Cardiac fibroblast (primary cell): Measurements from ENCODE around the gene CTIF.
A peak's percentile ranks its signal among the peaks of the same experiment; 100 is the strongest.

Source experiments
- DNase-seq, 2 donors: peaks; one replicate each; pipeline versions ENCODE4 v3.0.0 to v3.0.0-alpha.2; 2010; ENCODE audit warnings: low read depth in 2 of 2
- H3K4me3 ChIP-seq, 2 donors: replicated peaks in 1 of 2; 1 replicate in 1 of 2; 2 replicates in 1 of 2; pipeline ENCODE4 v1.5.1; 2011; ENCODE audit warnings: low read depth in 2 of 2, low read length in 2 of 2, mild to moderate bottlenecking in 2 of 2, moderate library complexity in 1 of 2
- CTCF ChIP-seq: IDR thresholded peaks from one replicate; pipeline ENCODE4 v1.5.1; 2011; ENCODE audit warnings: low read depth, mild to moderate bottlenecking, low read length, inconsistent platforms

CTIF gene

GRCh38 chr18:48769006-48769636 is 230.3 kb downstream of the CTIF start:
- DNase-seq = no peak
- TF ChIP-seq CTCF = peak; percentile 10
- H3K4me3 ChIP-seq = no peak overlapping the region

- DNase-seq = no peak
- no peak for TF ChIP-seq CTCF
- no peak overlapping the region for H3K4me3 ChIP-seq
Observed at GRCh38 chr18:48770243-48770642, 231.4 kb downstream of the CTIF start.

- no peak overlapping the region for H3K4me3 ChIP-seq
- TF ChIP-seq CTCF = no peak
- DNase-seq = no peak
Observed at GRCh38 chr18:48771641-48772375, 233.0 kb downstream of the CTIF start.

GRCh38 chr18:48772457-48772856 is 233.6 kb downstream of the CTIF start:
- H3K4me3 ChIP-seq = no peak overlapping the region
- TF ChIP-seq CTCF = no peak
- no peak for DNase-seq

GRCh38 chr18:48773821-48774220 is 235.0 kb downstream of the CTIF start:
- TF ChIP-seq CTCF = no peak
- DNase-seq = no peak
- H3K4me3 ChIP-seq = no peak overlapping the region

GRCh38 chr18:48774941-48775340 is 236.1 kb downstream of the CTIF start:
- H3K4me3 ChIP-seq = no peak overlapping the region
- TF ChIP-seq CTCF = no peak
- no peak for DNase-seq
